Mesenchymal stem cell (in vitro differentiated cells and primary cell): ENCODE data around the gene PILRB. TPM values are rescaled to one million over a fixed set of nuclear protein-coding genes. Genes with fewer than 3 reads are reported as not detected.

Experiments
- DNase-seq: peaks from one replicate; pipeline ENCODE4 v3.0.0-alpha.2; 2013
- H2AFZ ChIP-seq: one replicate; pipeline ENCODE4 v1.6.1; 2013; ENCODE audit warnings: low read depth, mild to moderate bottlenecking, control low read depth, inconsistent platforms, low read length, moderate library complexity
- H2AK5ac ChIP-seq: 2 replicates; pipeline ENCODE4 v1.6.1; 2013; ENCODE audit warnings: low read length, moderate library complexity, mild to moderate bottlenecking, inconsistent platforms; ENCODE audit not compliant: severe bottlenecking
- H2BK120ac ChIP-seq: one replicate; pipeline ENCODE4 v1.6.1; 2013; ENCODE audit warnings: low read depth, mild to moderate bottlenecking, inconsistent platforms, low read length, moderate library complexity
- H2BK12ac ChIP-seq, 2 experiments: one replicate each; pipeline ENCODE4 v1.6.1; 2013; ENCODE audit warnings: inconsistent platforms in 2 of 2, low read length in 2 of 2, mild to moderate bottlenecking in 2 of 2, moderate library complexity in 2 of 2, control low read depth in 1 of 2
- H2BK15ac ChIP-seq: one replicate; pipeline ENCODE4 v1.6.1; 2013; ENCODE audit warnings: mild to moderate bottlenecking, low read depth, inconsistent platforms; ENCODE audit not compliant: poor library complexity, severe bottlenecking
- H2BK5ac ChIP-seq: 2 replicates; pipeline ENCODE4 v1.6.1; 2013; ENCODE audit warnings: low read depth, mild to moderate bottlenecking, low read length, control low read depth, inconsistent platforms; ENCODE audit not compliant: poor library complexity, severe bottlenecking
- H3K14ac ChIP-seq, 2 experiments: one replicate each; pipeline ENCODE4 v1.6.1; 2013; ENCODE audit warnings: inconsistent platforms in 2 of 2, low read length in 2 of 2, control low read depth in 1 of 2, mild to moderate bottlenecking in 1 of 2, moderate library complexity in 1 of 2
- H3K18ac ChIP-seq, 2 experiments: one replicate each; pipeline ENCODE4 v1.6.1; 2013; ENCODE audit warnings: inconsistent platforms in 2 of 2, low read length in 2 of 2, control low read depth in 1 of 2, low read depth in 1 of 2, mild to moderate bottlenecking in 1 of 2
- H3K23ac ChIP-seq, 2 experiments: one replicate each; pipeline ENCODE4 v1.6.1; 2013; ENCODE audit warnings: inconsistent platforms in 2 of 2, low read length in 2 of 2, mild to moderate bottlenecking in 2 of 2, moderate library complexity in 2 of 2, control low read depth in 1 of 2
- H3K27ac ChIP-seq: 2 replicates; pipeline ENCODE4 v1.5.1; 2013; ENCODE audit warnings: mild to moderate bottlenecking, moderate library complexity, low read length, control low read depth, inconsistent platforms; ENCODE audit not compliant: poor library complexity, severe bottlenecking
- H3K27me3 ChIP-seq, 2 experiments: 2 replicates each; pipeline versions ENCODE4 v1.6.1 to v1.7.0; 2013; ENCODE audit warnings: low read length in 2 of 2, mild to moderate bottlenecking in 2 of 2, moderate library complexity in 2 of 2, control low read depth in 1 of 2, inconsistent platforms in 1 of 2; ENCODE audit not compliant: control insufficient read depth in 1 of 2, insufficient read depth in 1 of 2
- H3K36me3 ChIP-seq, 2 experiments: 2 replicates each; pipeline versions ENCODE4 v1.6.1 to v1.7.0; 2013; ENCODE audit warnings: low read length in 2 of 2, control low read depth in 1 of 2, inconsistent platforms in 1 of 2, low read depth in 1 of 2, mild to moderate bottlenecking in 1 of 2; ENCODE audit not compliant: insufficient read depth in 2 of 2, control insufficient read depth in 1 of 2
- H3K4ac ChIP-seq, 2 experiments: one replicate each; pipeline ENCODE4 v1.6.1; 2013; ENCODE audit warnings: inconsistent platforms in 2 of 2, low read length in 2 of 2, mild to moderate bottlenecking in 2 of 2, moderate library complexity in 2 of 2, control low read depth in 1 of 2, low read depth in 1 of 2
- H3K4me1 ChIP-seq: 2 replicates; pipeline ENCODE4 v1.6.1; 2013; ENCODE audit warnings: low read depth, low read length, control low read depth; ENCODE audit not compliant: control insufficient read depth, insufficient read depth
- H3K4me2 ChIP-seq: 2 replicates; pipeline ENCODE4 v1.6.1; 2013; ENCODE audit warnings: low read length, mild to moderate bottlenecking, inconsistent platforms; ENCODE audit not compliant: poor library complexity, severe bottlenecking
- H3K4me3 ChIP-seq, 2 experiments: 2 replicates each; pipeline versions ENCODE4 v1.5.1 to v1.7.0; 2013; ENCODE audit warnings: low read length in 2 of 2, mild to moderate bottlenecking in 2 of 2, control low read depth in 1 of 2, low read depth in 1 of 2; ENCODE audit not compliant: insufficient read depth in 1 of 2
- H3K79me1 ChIP-seq: replicated peaks from 2 replicates; pipeline ENCODE4 v1.6.1; 2013; ENCODE audit warnings: mild to moderate bottlenecking, control low read depth, low read length, inconsistent platforms; ENCODE audit not compliant: poor library complexity, severe bottlenecking
- H3K9ac ChIP-seq: 2 replicates; pipeline ENCODE4 v1.7.0; 2013; ENCODE audit warnings: mild to moderate bottlenecking, low read length, moderate library complexity
- H3K9me3 ChIP-seq: 2 replicates; pipeline ENCODE4 v1.7.0; 2013; ENCODE audit warnings: mild to moderate bottlenecking, low read length; ENCODE audit not compliant: control insufficient read depth
- H4K8ac ChIP-seq: one replicate; pipeline ENCODE4 v1.6.1; 2013; ENCODE audit warnings: inconsistent platforms, mild to moderate bottlenecking, low read length, moderate library complexity
- H4K91ac ChIP-seq: one replicate; pipeline ENCODE4 v1.6.1; 2013; ENCODE audit warnings: mild to moderate bottlenecking, low read length, inconsistent platforms
- WGBS: methylation state at CpG from one replicate; pipeline ENCODE4 v1.1.7; 2013; ENCODE audit warnings: mixed read lengths; 5-methylcytosine and 5-hydroxymethylcytosine counted together
- small RNA-seq: library from polyadenylated mRNA; stranded (forward); fragments of <200 nt; extraction: miRNeasy Mini kit (QIAGEN cat#:217004); gene quantifications from one replicate; pipeline ENCODE3, GENCODE V24; 2013; ENCODE audit warnings: low read depth

The PILRB gene

GRCh38 chr7:100415448-100415847 is 57.5 kb downstream of the PILRB start:
- Histone ChIP-seq H3K4me1 (no peaks in the 10 kb centered on the region), H3K79me1 (no peaks in the 10 kb centered on the region), H2BK120ac (no peak overlapping the region), H3K23ac (no peak overlapping the region), H2BK15ac (no peak overlapping the region), H2BK12ac (no peak overlapping the region), H3K27me3 (peaks cover 0 to 9% of the 10 kb centered on the region in 2 experiments), H3K9ac (no peak overlapping the region), H3K4me3 (no peak overlapping the region), H3K18ac (no peak overlapping the region), H3K27ac (no peak overlapping the region), H2BK5ac (no peak overlapping the region), H4K91ac (no peak overlapping the region), H3K4me2 (no peak overlapping the region), H3K9me3 (no peaks in the 10 kb centered on the region), H3K14ac (no peak overlapping the region), H3K4ac (no peak overlapping the region), H3K36me3 (peaks cover 0 to 3% of the 10 kb centered on the region in 2 experiments), H2AK5ac (no peak overlapping the region), H2AFZ (no peak overlapping the region), H4K8ac (no peak overlapping the region)
- no peak for DNase-seq
- 92% methylated on average over 5 of the region's 5 CpGs for WGBS

Small RNA genes lying within 50 kb of the gene (small RNA-seq; reads per million reads assigned to genes)
- gene RF00019, result not detected
